ENCODE measurements around the gene OR52B2.

- TF ChIP-seq, protein P1, sequence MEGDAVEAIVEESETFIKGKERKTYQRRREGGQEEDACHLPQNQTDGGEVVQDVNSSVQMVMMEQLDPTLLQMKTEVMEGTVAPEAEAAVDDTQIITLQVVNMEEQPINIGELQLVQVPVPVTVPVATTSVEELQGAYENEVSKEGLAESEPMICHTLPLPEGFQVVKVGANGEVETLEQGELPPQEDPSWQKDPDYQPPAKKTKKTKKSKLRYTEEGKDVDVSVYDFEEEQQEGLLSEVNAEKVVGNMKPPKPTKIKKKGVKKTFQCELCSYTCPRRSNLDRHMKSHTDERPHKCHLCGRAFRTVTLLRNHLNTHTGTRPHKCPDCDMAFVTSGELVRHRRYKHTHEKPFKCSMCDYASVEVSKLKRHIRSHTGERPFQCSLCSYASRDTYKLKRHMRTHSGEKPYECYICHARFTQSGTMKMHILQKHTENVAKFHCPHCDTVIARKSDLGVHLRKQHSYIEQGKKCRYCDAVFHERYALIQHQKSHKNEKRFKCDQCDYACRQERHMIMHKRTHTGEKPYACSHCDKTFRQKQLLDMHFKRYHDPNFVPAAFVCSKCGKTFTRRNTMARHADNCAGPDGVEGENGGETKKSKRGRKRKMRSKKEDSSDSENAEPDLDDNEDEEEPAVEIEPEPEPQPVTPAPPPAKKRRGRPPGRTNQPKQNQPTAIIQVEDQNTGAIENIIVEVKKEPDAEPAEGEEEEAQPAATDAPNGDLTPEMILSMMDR (IDR thresholded peaks at IDR 0.05; ENCODE audit: low read depth, low read length, poor library complexity, severe bottlenecking), result no peak
- no peak for TF ChIP-seq EZH2phosphoT487 (IDR thresholded peaks at IDR 0.05; ENCODE audit: borderline replicate concordance, low read length)
Measured at GRCh38 chr11:6151117-6151516, 19.0 kb downstream of the OR52B2 start.
